Measurements from ENCODE around the gene SPATA46. TPM values are rescaled to one million over a fixed set of nuclear protein-coding genes. Genes with fewer than 3 reads are reported as not detected.

Gene SPATA46
- total and polyA plus RNA-seq, 2 donors (not counting 1 experiment from before 2014, with no cell fraction given): not detected

- WGBS (ENCODE audit: insufficient coverage): 95% methylated on average over 3 of the region's 3 CpGs
- Mint-ChIP-seq H3K27me3 (peaks cover 39% of the 10 kb centered on the region), H3K9me3 (ENCODE audit: insufficient read depth) (no peaks in the 10 kb centered on the region), H3K4me1 (no peaks in the 10 kb centered on the region), H3K27ac (no peak overlapping the region), H3K4me3 (no peak overlapping the region)
- Histone ChIP-seq H3K9ac (ENCODE audit: low read length) (no peak overlapping the region), H2AFZ (ENCODE audit: insufficient read depth, low read depth, low read length, poor library complexity, severe bottlenecking) (no peak overlapping the region), H3K27me3 (replicated peaks in 1 of 4; ENCODE audit: control extremely low read depth in 1 of 4, control insufficient read depth in 3 of 4, insufficient read depth in 4 of 4, low read length in 3 of 4) (peaks cover 0 to 8% (median 2%) of the 10 kb centered on the region in 4 experiments), H3K36me3 (replicated peaks in 1 of 2; ENCODE audit: control extremely low read depth in 1 of 2, control insufficient read depth in 1 of 2, extremely low read depth in 1 of 2, insufficient read depth in 2 of 2, low read length in 1 of 2) (no peaks in the 10 kb centered on the region), H3K4me3 (ENCODE audit: control extremely low read depth in 1 of 5, extremely low read depth in 1 of 5, insufficient read depth in 1 of 5, low read depth in 2 of 5, low read length in 4 of 5) (no peak overlapping the region), H3K79me2 (ENCODE audit: control insufficient read depth, insufficient read depth, low read length) (no peaks in the 10 kb centered on the region), H4K20me1 (ENCODE audit: control insufficient read depth, insufficient read depth, low read length, poor library complexity, severe bottlenecking) (no peaks in the 10 kb centered on the region), H3K27ac (ENCODE audit: low read length in 2 of 2) (no peak overlapping the region), H3K4me1 (ENCODE audit: control insufficient read depth in 2 of 2, insufficient read depth in 2 of 2, low read length in 2 of 2) (no peaks in the 10 kb centered on the region), H3K4me2 (replicated peaks; ENCODE audit: low read depth, low read length, poor library complexity, severe bottlenecking) (no peak overlapping the region), H3K9me3 (ENCODE audit: control extremely low read depth in 1 of 3, control insufficient read depth in 2 of 3, insufficient read depth in 1 of 3, low read length in 2 of 3) (no peaks in the 10 kb centered on the region)
- ATAC-seq (ENCODE audit: low read depth): no peak
- POLR2A ChIA-PET: no interaction called here
- intact Hi-C loops (cut with micrococcal nuclease): no loop called here
- no peak for TF ChIP-seq EZH2 (IDR thresholded peaks at IDR 0.05; ENCODE audit: borderline replicate concordance, insufficient read depth, low read depth, low read length, poor library complexity, severe bottlenecking)
- TF ChIP-seq CTCF (IDR thresholded peaks at IDR 0.05): no peak
- CTCF ChIA-PET: no interaction called here
- no peak for DNase-seq
Observed at GRCh38 chr1:162397039-162397448, 20.4 kb upstream of the SPATA46 start.

- H3K27me3 Mint-ChIP-seq: peaks cover 39% of the 10 kb centered on the region
- no peak overlapping the region for H3K9ac ChIP-seq (ENCODE audit: low read length)
- no peak for TF ChIP-seq CTCF (IDR thresholded peaks at IDR 0.05)
- no peak for TF ChIP-seq EZH2 (IDR thresholded peaks at IDR 0.05; ENCODE audit: borderline replicate concordance, insufficient read depth, low read depth, low read length, poor library complexity, severe bottlenecking)
- no peaks in the 10 kb centered on the region for H4K20me1 ChIP-seq (ENCODE audit: control insufficient read depth, insufficient read depth, low read length, poor library complexity, severe bottlenecking)
- no peak overlapping the region for H3K4me2 ChIP-seq (replicated peaks; ENCODE audit: low read depth, low read length, poor library complexity, severe bottlenecking)
- DNase-seq (no peak), ATAC-seq (ENCODE audit: low read depth) (no peak)
- H3K4me1 Mint-ChIP-seq: no peaks in the 10 kb centered on the region
- H2AFZ ChIP-seq (ENCODE audit: insufficient read depth, low read depth, low read length, poor library complexity, severe bottlenecking): no peak overlapping the region
- POLR2A ChIA-PET: no interaction called here
- 55% methylated on average over 2 of the region's 3 CpGs for WGBS (ENCODE audit: insufficient coverage)
- H3K4me3 Mint-ChIP-seq: no peak overlapping the region
- H3K4me1 ChIP-seq (ENCODE audit: control insufficient read depth in 2 of 2, insufficient read depth in 2 of 2, low read length in 2 of 2): no peaks in the 10 kb centered on the region
- H3K9me3 ChIP-seq (ENCODE audit: control extremely low read depth in 1 of 3, control insufficient read depth in 2 of 3, insufficient read depth in 1 of 3, low read length in 2 of 3): no peaks in the 10 kb centered on the region
- no peaks in the 10 kb centered on the region for H3K79me2 ChIP-seq (ENCODE audit: control insufficient read depth, insufficient read depth, low read length)
- H3K27ac Mint-ChIP-seq: no peak overlapping the region
- no peak overlapping the region for H3K27ac ChIP-seq (ENCODE audit: low read length in 2 of 2)
- intact Hi-C loops (cut with micrococcal nuclease): no loop called here
- H3K27me3 ChIP-seq (replicated peaks in 1 of 4; ENCODE audit: control extremely low read depth in 1 of 4, control insufficient read depth in 3 of 4, insufficient read depth in 4 of 4, low read length in 3 of 4): peaks cover 0 to 8% (median 2%) of the 10 kb centered on the region in 4 experiments
- H3K4me3 ChIP-seq (ENCODE audit: control extremely low read depth in 1 of 5, extremely low read depth in 1 of 5, insufficient read depth in 1 of 5, low read depth in 2 of 5, low read length in 4 of 5): no peak overlapping the region
- no peaks in the 10 kb centered on the region for H3K36me3 ChIP-seq (replicated peaks in 1 of 2; ENCODE audit: control extremely low read depth in 1 of 2, control insufficient read depth in 1 of 2, extremely low read depth in 1 of 2, insufficient read depth in 2 of 2, low read length in 1 of 2)
- CTCF ChIA-PET: no interaction called here
- no peaks in the 10 kb centered on the region for H3K9me3 Mint-ChIP-seq (ENCODE audit: insufficient read depth)
Observed at GRCh38 chr1:162396201-162396906, 19.7 kb upstream of the SPATA46 start.

Data from B cell (primary cell).